Hepatocyte (in vitro differentiated cells): ENCODE data around the gene VPS26C. TPM values are rescaled to one million over a fixed set of nuclear protein-coding genes. Genes with fewer than 3 reads are reported as not detected.

Source experiments
- DNase-seq: peaks from one replicate; pipeline ENCODE4 v3.0.0-alpha.2; 2016; ENCODE audit warnings: low spot score
- H2AFZ ChIP-seq: fragments of 200-600 bp; sonication (generic); 2 replicates; pipeline ENCODE4 v1.6.0; 2016; ENCODE audit warnings: antibody characterized with exemption, mild to moderate bottlenecking
- H3K27ac ChIP-seq: fragments of 200-600 bp; sonication (generic); 2 replicates; pipeline ENCODE4 v1.5.1; 2016; ENCODE audit warnings: mild to moderate bottlenecking
- H3K27me3 ChIP-seq: fragments of 200-600 bp; sonication (generic); 2 replicates; pipeline ENCODE4 v1.6.1; 2016
- H3K36me3 ChIP-seq: fragments of 200-600 bp; sonication (generic); replicated peaks from 2 replicates; pipeline ENCODE4 v1.5.1; 2016; ENCODE audit warnings: low read depth; ENCODE audit not compliant: insufficient read depth
- H3K4me1 ChIP-seq: fragments of 200-600 bp; sonication (generic); 2 replicates; pipeline ENCODE4 v1.5.1; 2016; ENCODE audit warnings: mild to moderate bottlenecking, moderate library complexity; ENCODE audit not compliant: insufficient read depth
- H3K4me2 ChIP-seq: fragments of 200-600 bp; sonication (generic); 2 replicates; pipeline ENCODE4 v1.6.0; 2016
- H3K4me3 ChIP-seq: fragments of 200-600 bp; sonication (generic); 2 replicates; pipeline ENCODE4 v1.5.1; 2016; ENCODE audit warnings: mild to moderate bottlenecking
- H3K79me2 ChIP-seq: fragments of 200-600 bp; sonication (generic); 2 replicates; pipeline ENCODE4 v1.6.0; 2017; ENCODE audit warnings: mild to moderate bottlenecking
- H3K9me2 ChIP-seq: fragments of 200-600 bp; sonication (generic); replicated peaks from 2 replicates; pipeline ENCODE4 v1.6.0; 2017; ENCODE audit warnings: mild to moderate bottlenecking; ENCODE audit not compliant: insufficient read depth
- H3K9me3 ChIP-seq: fragments of 200-600 bp; sonication (generic); 2 replicates; pipeline ENCODE4 v1.5.1; 2016; ENCODE audit warnings: low read depth, mild to moderate bottlenecking
- H4K20me1 ChIP-seq: fragments of 200-600 bp; sonication (generic); 2 replicates; pipeline ENCODE4 v1.6.0; 2016; ENCODE audit warnings: mild to moderate bottlenecking; ENCODE audit not compliant: insufficient read depth, poor library complexity, severe bottlenecking
- EZH2 ChIP-seq: fragments of 200-600 bp; sonication (generic); IDR thresholded peaks from 2 replicates; pipeline ENCODE4 v1.6.1; 2016; ENCODE audit warnings: antibody characterized with exemption, mild to moderate bottlenecking, borderline replicate concordance
- EZH2phosphoT487 ChIP-seq: fragments of 200-600 bp; sonication (generic); IDR thresholded peaks from one replicate; pipeline ENCODE4 v1.6.1; 2018; ENCODE audit warnings: antibody characterized with exemption, mild to moderate bottlenecking, low read depth, moderate library complexity; ENCODE audit not compliant: unreplicated experiment, severe bottlenecking
- WGBS: methylation state at CpG from one replicate; pipeline ENCODE4 v1.1.6; 2016; ENCODE audit warnings: low lambda C conversion rate; ENCODE audit errors: missing lambda C conversion rate; 5-methylcytosine and 5-hydroxymethylcytosine counted together
- polyA plus RNA-seq: library from polyadenylated mRNA; unstranded; fragments of >200 nt; fragmentation: Nextera tagmentation; extraction: Ambion mirVana; gene quantifications from 2 replicates; pipeline ENCODE4 v1.2.1, GENCODE V29; 2016
- total RNA-seq: library from RNA; depleted of rRNA; stranded (reverse); fragments of >200 nt; gene quantifications from 2 replicates; pipeline ENCODE4 v1.2.3, GENCODE V29; 2014
- TF ChIP-seq, protein P1 (sequence below): fragments of 200-600 bp; sonication (generic); IDR thresholded peaks from 2 replicates; pipeline ENCODE4 v1.5.1; 2016; ENCODE audit warnings: antibody characterized with exemption, mild to moderate bottlenecking; ENCODE audit not compliant: poor library complexity

The VPS26C gene
- total and polyA plus RNA-seq, 2 experiments from 2014 or later: 43.7 to 74.5 TPM

DNA sequence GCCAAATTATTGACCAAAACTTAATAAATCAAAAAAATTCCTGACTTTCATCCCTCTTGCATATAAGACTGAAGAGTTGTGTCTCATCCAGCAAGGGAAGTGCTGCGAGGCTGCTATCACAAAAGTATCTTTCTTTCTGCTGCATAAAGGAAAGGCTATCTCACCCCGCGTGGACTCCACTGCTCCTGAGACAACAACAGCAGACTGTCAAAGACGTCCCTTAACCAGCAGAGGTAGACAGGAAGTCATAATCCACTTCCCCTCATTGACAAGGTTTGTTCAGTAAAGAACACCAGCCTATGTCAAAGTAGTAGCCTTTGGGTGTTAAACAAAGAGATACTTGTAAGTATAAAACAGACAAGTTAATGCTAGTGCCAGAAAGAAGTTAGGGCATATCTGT, 29.4 kb downstream of the VPS26C start:
- Histone ChIP-seq H3K4me2 (no peak overlapping the region), H3K9me2 (no peaks in the 10 kb centered on the region), H3K9me3 (no peaks in the 10 kb centered on the region), H3K27me3 (no peaks in the 10 kb centered on the region), H4K20me1 (peaks cover 4% of the 10 kb centered on the region), H3K36me3 (no peaks in the 10 kb centered on the region), H3K27ac (no peak overlapping the region), H3K4me3 (no peak overlapping the region), H2AFZ (no peak overlapping the region), H3K4me1 (no peaks in the 10 kb centered on the region), H3K79me2 (peaks cover 35% of the 10 kb centered on the region)
- TF ChIP-seq EZH2phosphoT487: no peak
- TF ChIP-seq, protein P1, sequence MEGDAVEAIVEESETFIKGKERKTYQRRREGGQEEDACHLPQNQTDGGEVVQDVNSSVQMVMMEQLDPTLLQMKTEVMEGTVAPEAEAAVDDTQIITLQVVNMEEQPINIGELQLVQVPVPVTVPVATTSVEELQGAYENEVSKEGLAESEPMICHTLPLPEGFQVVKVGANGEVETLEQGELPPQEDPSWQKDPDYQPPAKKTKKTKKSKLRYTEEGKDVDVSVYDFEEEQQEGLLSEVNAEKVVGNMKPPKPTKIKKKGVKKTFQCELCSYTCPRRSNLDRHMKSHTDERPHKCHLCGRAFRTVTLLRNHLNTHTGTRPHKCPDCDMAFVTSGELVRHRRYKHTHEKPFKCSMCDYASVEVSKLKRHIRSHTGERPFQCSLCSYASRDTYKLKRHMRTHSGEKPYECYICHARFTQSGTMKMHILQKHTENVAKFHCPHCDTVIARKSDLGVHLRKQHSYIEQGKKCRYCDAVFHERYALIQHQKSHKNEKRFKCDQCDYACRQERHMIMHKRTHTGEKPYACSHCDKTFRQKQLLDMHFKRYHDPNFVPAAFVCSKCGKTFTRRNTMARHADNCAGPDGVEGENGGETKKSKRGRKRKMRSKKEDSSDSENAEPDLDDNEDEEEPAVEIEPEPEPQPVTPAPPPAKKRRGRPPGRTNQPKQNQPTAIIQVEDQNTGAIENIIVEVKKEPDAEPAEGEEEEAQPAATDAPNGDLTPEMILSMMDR: no peak
- no peak for TF ChIP-seq EZH2
- no peak for DNase-seq
- 82% methylated on average over 4 of the region's 4 CpGs for WGBS

DNA sequence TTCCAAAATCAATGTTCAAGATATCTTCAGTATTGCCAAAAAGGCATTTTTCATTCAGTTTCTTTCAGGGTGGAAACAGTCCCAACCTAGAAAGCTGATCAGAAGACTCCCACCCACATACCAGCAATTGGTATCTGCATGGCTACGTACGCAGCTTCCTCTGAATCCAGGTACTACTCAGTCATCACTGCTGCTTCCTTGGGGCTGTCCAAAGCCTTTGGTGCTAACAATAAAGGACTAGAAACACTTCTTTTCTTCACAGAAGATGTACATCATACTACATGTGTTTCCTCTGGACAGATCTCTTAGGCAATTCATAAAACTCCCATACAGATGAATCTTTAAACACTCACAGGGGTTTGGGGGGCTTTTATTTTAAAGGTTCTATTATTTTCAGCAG, 29.8 kb downstream of the VPS26C start:
- no peak overlapping the region for H3K27ac ChIP-seq
- DNase-seq: no peak
- no peak for TF ChIP-seq EZH2phosphoT487
- no peaks in the 10 kb centered on the region for H3K36me3 ChIP-seq
- 94% methylated on average over 2 of the region's 2 CpGs for WGBS
- H3K9me2 ChIP-seq: no peaks in the 10 kb centered on the region
- no peak overlapping the region for H2AFZ ChIP-seq
- no peak overlapping the region for H3K4me3 ChIP-seq
- H3K27me3 ChIP-seq: no peaks in the 10 kb centered on the region
- peaks cover 31% of the 10 kb centered on the region for H3K79me2 ChIP-seq
- no peaks in the 10 kb centered on the region for H3K4me1 ChIP-seq
- no peak overlapping the region for H3K4me2 ChIP-seq
- H4K20me1 ChIP-seq: no peaks in the 10 kb centered on the region
- no peaks in the 10 kb centered on the region for H3K9me3 ChIP-seq

DNA sequence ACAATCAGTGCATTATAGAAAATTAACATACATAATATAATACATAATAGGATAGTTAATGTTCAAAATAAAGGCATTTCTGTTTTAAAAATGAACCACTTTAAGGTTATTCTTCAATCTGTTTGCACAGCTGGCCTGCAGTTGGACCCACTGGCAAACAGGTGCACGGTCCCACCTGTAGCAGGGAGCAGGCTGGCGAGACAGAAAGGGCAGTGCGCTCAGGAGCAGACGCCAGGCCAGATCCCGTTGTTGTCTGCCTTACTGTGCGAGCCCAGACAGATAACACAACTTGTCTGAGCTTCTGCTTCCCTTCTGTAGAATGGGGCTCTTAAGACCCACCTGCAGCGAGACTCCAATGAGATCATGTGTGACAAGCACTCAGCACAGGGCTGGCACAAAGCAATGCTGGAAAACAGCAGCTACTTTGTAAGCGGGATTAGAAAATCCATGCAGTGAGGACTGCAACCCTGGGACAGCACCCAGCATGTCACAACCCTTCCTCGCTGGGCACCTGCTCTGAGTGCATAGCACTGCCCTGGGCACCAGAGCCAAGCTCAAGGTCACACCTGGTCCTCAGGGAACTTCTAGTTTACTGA, 33.5 kb downstream of the VPS26C start:
- Histone ChIP-seq H3K4me3 (no peak overlapping the region), H3K9me2 (no peaks in the 10 kb centered on the region), H3K4me1 (no peaks in the 10 kb centered on the region), H3K27me3 (no peaks in the 10 kb centered on the region), H3K79me2 (peaks cover 3% of the 10 kb centered on the region), H3K9me3 (no peaks in the 10 kb centered on the region), H3K27ac (no peak overlapping the region), H4K20me1 (no peaks in the 10 kb centered on the region), H2AFZ (no peak overlapping the region), H3K4me2 (no peak overlapping the region), H3K36me3 (no peaks in the 10 kb centered on the region)
- no peak for DNase-seq
- TF ChIP-seq EZH2phosphoT487 (no peak), EZH2 (no peak)
- TF ChIP-seq, protein P1: no peak
- WGBS: 95% methylated on average over 9 of the region's 9 CpGs

DNA sequence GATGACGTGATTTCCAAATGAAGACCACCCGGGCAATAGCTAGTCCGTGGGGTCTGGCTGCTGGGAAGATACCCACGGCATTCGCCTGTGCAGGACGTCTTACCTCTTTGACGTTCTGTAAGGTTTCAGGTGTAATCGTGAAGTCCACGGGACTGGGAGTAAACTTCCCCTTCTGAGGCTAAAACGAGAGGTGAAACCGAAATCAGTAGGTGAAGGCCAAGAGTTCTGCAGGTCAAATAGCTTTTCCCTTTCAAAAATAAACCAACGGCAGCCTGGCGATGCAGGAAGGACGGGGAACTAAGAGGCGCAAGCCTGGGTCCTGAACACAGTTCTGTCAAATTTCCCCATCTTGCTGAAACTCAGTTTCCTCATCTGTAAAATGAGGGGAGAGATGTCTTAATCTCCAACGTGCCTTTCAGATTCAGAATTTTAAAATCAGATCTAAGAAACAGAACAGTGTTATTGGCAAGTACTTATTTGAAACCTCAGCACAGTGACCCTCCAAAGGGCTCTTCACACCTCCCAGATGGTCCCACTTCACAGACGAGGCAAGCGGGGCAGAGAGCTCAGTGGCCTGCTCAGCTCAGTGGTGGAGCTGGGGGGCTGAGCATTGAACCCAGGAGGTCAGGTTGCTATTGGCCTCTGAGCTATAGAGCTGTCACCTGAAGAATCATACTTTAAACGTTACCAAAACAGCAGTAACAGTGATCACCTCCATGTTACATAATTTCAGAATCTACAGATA, 34.7 kb downstream of the VPS26C start:
- H3K9me2 ChIP-seq: no peaks in the 10 kb centered on the region
- no peak overlapping the region for H3K4me2 ChIP-seq
- H3K9me3 ChIP-seq: no peaks in the 10 kb centered on the region
- H3K27me3 ChIP-seq: no peaks in the 10 kb centered on the region
- no peak overlapping the region for H3K27ac ChIP-seq
- no peak for DNase-seq
- H3K79me2 ChIP-seq: peaks cover 3% of the 10 kb centered on the region
- 98% methylated on average over 19 of the region's 19 CpGs for WGBS
- no peak overlapping the region for H3K4me3 ChIP-seq
- TF ChIP-seq EZH2: no peak
- H3K4me1 ChIP-seq: no peaks in the 10 kb centered on the region
- no peaks in the 10 kb centered on the region for H3K36me3 ChIP-seq
- no peaks in the 10 kb centered on the region for H4K20me1 ChIP-seq
- no peak overlapping the region for H2AFZ ChIP-seq
